Activated T-cell treated with anti-CD3 and anti-CD28 coated beads, Interleukin-2, amount 50 U/mL, for 72 hours (primary cell): ENCODE results near the gene TPST2. TPM values are rescaled to one million over a fixed set of nuclear protein-coding genes. Genes with fewer than 3 reads are reported as not detected.
A peak's percentile ranks its signal among the peaks of the same experiment; 100 is the strongest.

Experiments
- ATAC-seq, 2 donors: fragments of 150-1000 bp; cut with Tn5 transposase; replicated peaks in 1 of 2; 2 replicates each; pipeline ENCODE4 v1.10.0; 2021; ENCODE audit warnings: moderate library complexity in 2 of 2, mild to moderate bottlenecking in 1 of 2
- DNase-seq, 2 donors: peaks; one replicate each; pipeline ENCODE4 v3.0.0; 2021 to 2022; ENCODE audit warnings: mixed read lengths in 1 of 2
- H3K27ac Mint-ChIP-seq: one replicate; pipeline ENCODE4 v1.8.0; 2022; ENCODE audit warnings: mild to moderate bottlenecking, moderate library complexity, mixed read lengths
- H3K27me3 Mint-ChIP-seq: one replicate; pipeline ENCODE4 v1.8.0; 2022; ENCODE audit warnings: low read depth, mixed read lengths
- H3K36me3 Mint-ChIP-seq, 2 donors: one replicate each; pipeline ENCODE4 v1.8.0; 2022; ENCODE audit warnings: mixed read lengths in 2 of 2, mild to moderate bottlenecking in 1 of 2; ENCODE audit not compliant: insufficient read depth in 2 of 2
- H3K4me1 Mint-ChIP-seq: one replicate; pipeline ENCODE4 v1.8.0; 2022; ENCODE audit warnings: low read depth, mixed read lengths
- H3K4me3 Mint-ChIP-seq, 2 donors: one replicate each; pipeline ENCODE4 v1.8.0; 2022; ENCODE audit warnings: mild to moderate bottlenecking in 2 of 2, mixed read lengths in 2 of 2, moderate library complexity in 2 of 2
- H3K9me3 Mint-ChIP-seq, 2 donors: one replicate each; pipeline ENCODE4 v1.8.0; 2022; ENCODE audit warnings: mixed read lengths in 2 of 2
- total RNA-seq, 2 donors: library from RNA; stranded (reverse); gene quantifications; one replicate each; pipeline ENCODE4 v1.2.3, GENCODE V29; 2022

TPST2 gene
- total RNA-seq, 2 donors from 2014 or later: 19.0 to 23.2 TPM

DNA sequence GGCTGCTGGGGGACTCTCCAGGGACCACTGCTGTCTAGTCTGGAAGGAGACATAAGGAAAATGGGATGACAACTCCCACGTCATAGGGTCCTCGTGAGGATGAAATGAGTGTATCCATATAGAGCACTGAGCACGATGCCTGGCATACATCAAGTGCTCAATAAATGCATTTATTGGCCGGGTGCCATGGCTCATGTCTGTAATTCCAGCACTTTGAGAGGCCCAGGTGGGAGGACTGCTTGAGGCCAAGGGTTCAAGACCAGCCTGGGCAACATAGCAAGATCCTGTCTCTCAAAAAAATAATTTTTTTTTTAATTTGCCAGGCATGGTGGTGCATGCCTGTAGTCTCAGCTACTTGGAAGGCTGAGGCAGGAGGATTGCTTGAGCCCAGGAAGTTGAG, 12.2 kb upstream of the TPST2 start:
- no peaks in the 10 kb centered on the region for H3K9me3 Mint-ChIP-seq
- H3K4me1 Mint-ChIP-seq: peaks cover 5% of the 10 kb centered on the region

DNA sequence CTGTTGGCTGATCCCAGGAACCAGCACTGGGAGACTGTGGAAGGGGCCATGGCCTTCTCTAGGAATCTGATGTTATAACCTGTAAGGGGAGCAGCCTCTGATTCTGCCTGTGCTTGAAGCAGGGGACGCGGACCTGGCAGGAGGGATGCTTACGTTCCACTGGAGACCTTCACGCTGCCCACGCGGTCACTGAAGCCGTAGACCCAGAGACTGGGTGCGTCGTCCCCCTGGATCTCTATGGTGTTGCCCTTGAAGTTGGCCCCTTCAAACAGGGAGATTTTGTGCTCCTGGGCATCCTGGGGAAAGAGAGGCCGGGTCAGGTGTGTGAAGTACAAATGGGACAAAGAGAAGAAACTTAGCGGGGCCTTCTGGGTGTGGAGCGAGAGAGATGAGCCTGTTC, 11.8 kb upstream of the TPST2 start:
- ATAC-seq (no peak), DNase-seq (no peak)
- H3K9me3 Mint-ChIP-seq: no peaks in the 10 kb centered on the region
- no peaks in the 10 kb centered on the region for H3K27me3 Mint-ChIP-seq
- H3K4me3 Mint-ChIP-seq: no peak overlapping the region
- no peak overlapping the region for H3K27ac Mint-ChIP-seq
- H3K36me3 Mint-ChIP-seq: no peaks in the 10 kb centered on the region
- H3K4me1 Mint-ChIP-seq: peaks cover 9% of the 10 kb centered on the region

More for the DNA sequence above, 12.2 kb upstream of the TPST2 start:
- H3K27me3 Mint-ChIP-seq: no peaks in the 10 kb centered on the region
- ATAC-seq (no peak), DNase-seq (no peak)
- no peak overlapping the region for H3K4me3 Mint-ChIP-seq
- no peaks in the 10 kb centered on the region for H3K36me3 Mint-ChIP-seq
- H3K27ac Mint-ChIP-seq: no peak overlapping the region

DNA sequence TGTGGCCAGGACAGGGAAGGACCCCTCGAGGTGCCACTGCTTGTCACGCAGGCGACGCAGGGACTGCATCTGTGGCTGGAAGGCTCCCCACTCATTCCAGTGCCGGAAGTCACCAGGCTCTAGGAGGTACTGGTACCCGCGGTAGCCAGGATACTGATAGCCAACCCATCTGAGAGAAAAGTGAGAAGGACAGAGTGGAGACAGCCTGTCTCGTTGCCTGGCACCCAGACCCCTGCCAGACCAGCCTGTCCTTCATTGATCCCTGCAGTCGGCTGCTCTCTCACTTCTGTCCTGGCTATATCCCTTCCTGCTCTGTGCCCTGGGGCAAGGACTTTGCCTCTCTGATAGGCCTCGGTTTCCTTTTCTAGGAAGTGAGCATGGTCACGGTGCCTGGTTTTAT, 9.6 kb upstream of the TPST2 start:
- ATAC-seq: no peak
- Mint-ChIP-seq H3K36me3 (no peaks in the 10 kb centered on the region), H3K4me3 (no peak overlapping the region), H3K9me3 (no peaks in the 10 kb centered on the region), H3K4me1 (peaks cover 11% of the 10 kb centered on the region), H3K27me3 (no peaks in the 10 kb centered on the region), H3K27ac (no peak overlapping the region)
- DNase-seq: no peak

DNA sequence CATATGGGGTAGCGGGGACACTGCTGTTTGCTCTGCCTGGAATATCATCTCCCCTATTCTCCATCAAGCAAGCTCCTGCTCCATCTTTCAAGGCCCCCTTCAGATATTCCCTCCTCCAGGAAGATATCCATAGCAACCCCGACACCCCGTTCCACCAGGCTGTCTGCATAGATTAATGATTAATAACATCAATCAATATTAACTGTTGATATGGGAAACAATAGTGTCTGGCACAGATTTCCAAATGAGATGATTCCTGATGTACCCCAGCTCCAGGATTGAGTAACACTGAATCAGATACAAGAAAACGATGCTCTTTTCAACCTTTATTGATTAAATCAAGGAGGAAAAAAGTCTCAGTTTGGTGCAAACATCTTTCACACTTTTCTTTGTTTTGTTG, 7.5 kb upstream of the TPST2 start:
- no peaks in the 10 kb centered on the region for H3K9me3 Mint-ChIP-seq
- peaks cover 31% of the 10 kb centered on the region for H3K4me1 Mint-ChIP-seq
- H3K27me3 Mint-ChIP-seq: no peaks in the 10 kb centered on the region
- ATAC-seq (no peak), DNase-seq (no peak)
- H3K4me3 Mint-ChIP-seq: no peak overlapping the region
- no peaks in the 10 kb centered on the region for H3K36me3 Mint-ChIP-seq
- no peak overlapping the region for H3K27ac Mint-ChIP-seq

DNA sequence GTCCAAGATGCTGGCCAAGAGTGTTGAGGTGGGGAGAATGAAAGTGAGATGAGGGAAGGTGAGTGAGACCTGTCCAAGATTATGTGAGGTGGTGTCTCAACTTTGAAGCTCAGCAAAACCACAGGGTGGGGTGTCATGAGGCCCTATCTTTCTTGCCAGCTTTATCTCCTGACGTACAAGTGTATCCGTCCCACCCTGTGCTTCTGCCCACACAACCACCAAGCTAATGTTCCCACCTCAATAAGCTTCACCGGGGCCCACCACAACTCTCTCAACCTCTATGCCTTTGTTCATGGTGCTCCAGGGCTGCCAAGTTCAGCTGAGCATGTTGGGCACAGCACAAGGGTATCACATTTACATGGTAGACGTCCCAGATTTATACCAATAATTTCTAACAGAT, 7.1 kb upstream of the TPST2 start:
- Mint-ChIP-seq H3K36me3 (no peaks in the 10 kb centered on the region), H3K9me3 (no peaks in the 10 kb centered on the region), H3K4me1 (peaks cover 36% of the 10 kb centered on the region), H3K27ac (no peak overlapping the region), H3K4me3 (peak overlapping the region; percentile 4 to 19), H3K27me3 (no peaks in the 10 kb centered on the region)
- DNase-seq (peak in 1 of 2 donors; percentile 34), ATAC-seq (peak; percentile 53 to 70)

DNA sequence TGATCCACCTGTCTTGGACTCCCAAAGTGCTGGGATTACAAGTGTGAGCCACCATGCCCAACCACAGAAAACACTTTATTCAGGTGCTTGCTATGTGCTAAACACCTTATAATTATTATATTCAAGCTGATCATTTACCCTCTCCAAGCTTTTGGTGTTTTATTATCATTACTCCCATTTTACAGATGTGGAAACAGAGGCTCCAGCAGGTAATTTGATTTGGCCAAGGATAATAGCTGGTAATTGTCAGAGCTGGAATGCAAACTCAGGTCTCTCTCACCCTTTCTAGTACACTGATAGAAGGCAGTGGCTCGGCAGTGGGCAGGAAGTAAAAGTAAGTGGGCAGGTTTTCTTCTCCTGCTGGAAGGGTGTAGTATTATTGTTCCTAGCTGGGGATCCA, 3.8 kb upstream of the TPST2 start:
- peaks cover 52% of the 10 kb centered on the region for H3K4me1 Mint-ChIP-seq
- H3K27ac Mint-ChIP-seq: no peak overlapping the region
- no peaks in the 10 kb centered on the region for H3K9me3 Mint-ChIP-seq
- H3K27me3 Mint-ChIP-seq: no peaks in the 10 kb centered on the region
- DNase-seq: no peak
- H3K36me3 Mint-ChIP-seq: no peaks in the 10 kb centered on the region
- ATAC-seq: no peak
- no peak overlapping the region for H3K4me3 Mint-ChIP-seq

DNA sequence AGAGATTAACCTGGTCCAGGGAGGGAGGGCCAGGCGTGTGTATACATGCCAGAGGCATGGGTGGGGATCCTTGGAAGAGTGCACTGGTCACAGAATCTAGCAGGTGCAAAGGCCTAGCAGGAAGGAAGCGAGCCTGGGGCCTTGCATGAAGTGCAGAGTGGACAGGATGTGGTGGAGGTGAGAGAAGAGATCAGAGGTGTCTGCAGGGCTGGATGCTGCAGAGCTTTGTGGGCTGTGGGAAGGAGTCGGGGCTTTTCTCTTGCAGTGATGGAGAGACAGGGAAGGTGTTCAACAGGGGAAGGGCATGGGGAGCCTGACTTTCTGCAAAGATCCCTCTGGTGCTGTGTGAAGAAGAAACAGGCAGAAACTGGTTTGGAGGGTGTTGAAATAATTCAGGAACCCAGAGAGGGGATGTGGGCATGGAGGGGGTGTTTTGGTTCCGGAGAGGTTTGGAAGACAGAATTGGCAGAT, 2.5 kb upstream of the TPST2 start:
- ATAC-seq (peak; percentile 51 to 58), DNase-seq (peak; percentile 62 to 63)
- Mint-ChIP-seq H3K27ac (peak overlapping the region; percentile 5), H3K9me3 (no peaks in the 10 kb centered on the region), H3K27me3 (no peaks in the 10 kb centered on the region), H3K36me3 (peaks cover 0 to 2% of the 10 kb centered on the region in 2 donors), H3K4me3 (peak overlapping the region; percentile 37 to 55), H3K4me1 (peaks cover 61% of the 10 kb centered on the region)

DNA sequence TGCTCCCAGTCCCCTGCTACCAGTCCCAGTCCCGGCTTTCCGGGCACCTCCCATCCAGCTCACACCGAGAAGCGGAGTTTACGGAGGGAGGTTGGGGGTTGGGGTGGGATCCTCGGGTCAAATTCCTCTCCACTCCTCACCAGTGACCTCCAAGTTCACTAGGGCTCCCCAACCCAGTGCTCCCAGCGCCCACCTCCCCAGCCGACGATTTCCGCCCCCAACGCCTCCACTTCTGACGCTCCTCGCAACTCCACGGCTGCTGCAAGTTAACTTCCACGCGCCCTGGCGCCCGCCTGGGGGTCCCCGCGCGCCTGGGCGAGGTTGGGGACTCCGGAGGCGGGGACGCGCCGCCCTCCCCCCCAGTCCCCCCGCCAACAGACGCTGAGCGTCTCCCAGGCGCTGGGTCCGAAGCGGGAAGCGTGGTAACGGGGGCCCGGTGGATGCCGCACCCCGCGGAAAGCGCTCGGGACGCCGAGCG, 526 bp downstream of the TPST2 start:
- ATAC-seq: peak; percentile 20 to 34
- Mint-ChIP-seq H3K27ac (peak overlapping the region; percentile 45), H3K27me3 (no peaks in the 10 kb centered on the region), H3K9me3 (no peaks in the 10 kb centered on the region), H3K4me1 (peaks cover 80% of the 10 kb centered on the region), H3K4me3 (peak overlapping the region; percentile 85 to 88), H3K36me3 (peaks cover 0 to 2% of the 10 kb centered on the region in 2 donors)
- DNase-seq: peak; percentile 49 to 50

DNA sequence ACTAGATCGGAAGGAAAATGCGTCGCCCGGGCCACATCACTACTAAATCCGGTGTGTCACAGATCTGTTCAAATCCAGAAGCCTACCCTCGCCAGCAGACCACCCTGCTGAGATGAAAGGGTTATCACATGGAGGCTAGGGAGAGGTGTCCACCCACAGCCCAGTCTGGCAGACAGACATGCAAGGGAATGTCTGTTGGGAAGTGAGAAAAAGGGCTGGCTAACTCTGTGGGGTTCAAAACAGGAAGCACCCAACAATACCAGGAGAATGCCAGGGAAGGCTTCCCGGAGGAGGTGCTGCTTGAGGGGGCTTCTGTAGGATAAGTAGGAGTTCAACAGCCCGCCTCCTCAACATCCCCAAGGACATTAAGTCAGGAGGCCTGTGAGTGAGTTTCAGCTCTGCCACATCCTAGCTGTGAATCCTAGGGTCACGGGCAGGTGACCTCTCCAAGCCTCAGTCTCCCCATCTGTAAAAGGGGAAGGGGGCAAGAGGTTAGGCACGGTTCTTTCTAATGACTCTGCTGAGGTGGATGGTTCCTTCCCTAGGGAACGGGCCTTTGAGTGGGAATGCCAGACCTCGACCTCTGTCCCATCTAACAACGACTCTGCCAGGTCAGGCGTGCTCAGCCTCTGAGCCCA, 1.1 kb downstream of the TPST2 start:
- H3K9me3 Mint-ChIP-seq: no peaks in the 10 kb centered on the region
- H3K36me3 Mint-ChIP-seq: peaks cover 0 to 2% of the 10 kb centered on the region in 2 donors
- peak overlapping the region; percentile 85 to 88 for H3K4me3 Mint-ChIP-seq
- no peak for DNase-seq
- H3K27ac Mint-ChIP-seq: peak overlapping the region; percentile 55
- ATAC-seq: no peak
- H3K27me3 Mint-ChIP-seq: no peaks in the 10 kb centered on the region
- H3K4me1 Mint-ChIP-seq: peaks cover 80% of the 10 kb centered on the region

DNA sequence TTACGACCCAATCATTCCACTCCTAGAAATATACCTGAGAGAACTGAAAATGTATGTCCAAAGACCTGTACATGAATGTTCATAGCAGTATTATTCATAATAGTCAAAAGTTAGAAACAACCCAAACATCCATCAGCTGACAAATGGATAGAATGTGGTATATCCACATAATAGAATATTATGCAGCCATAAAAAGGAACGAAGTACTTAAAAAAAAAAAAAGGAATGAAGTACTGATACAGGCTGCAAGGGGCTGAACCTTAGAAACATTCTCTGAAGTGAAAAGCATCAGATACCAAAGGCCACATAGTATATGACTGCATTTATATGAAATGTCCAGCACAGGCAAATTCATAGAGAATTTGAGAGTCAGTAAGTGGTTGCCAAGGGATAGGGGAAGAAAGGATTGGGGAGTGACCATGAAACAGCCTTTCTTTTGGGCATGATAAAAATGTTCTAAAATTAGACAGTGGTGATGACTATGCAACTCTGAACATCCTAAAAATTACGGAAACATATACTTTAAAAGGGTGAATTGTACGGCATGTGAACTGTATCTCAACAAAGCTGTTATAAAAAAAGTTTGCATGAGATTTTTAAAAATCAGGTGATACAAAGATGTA, 1.8 kb downstream of the TPST2 start:
- Mint-ChIP-seq H3K9me3 (no peaks in the 10 kb centered on the region), H3K4me1 (peaks cover 73% of the 10 kb centered on the region)

DNA sequence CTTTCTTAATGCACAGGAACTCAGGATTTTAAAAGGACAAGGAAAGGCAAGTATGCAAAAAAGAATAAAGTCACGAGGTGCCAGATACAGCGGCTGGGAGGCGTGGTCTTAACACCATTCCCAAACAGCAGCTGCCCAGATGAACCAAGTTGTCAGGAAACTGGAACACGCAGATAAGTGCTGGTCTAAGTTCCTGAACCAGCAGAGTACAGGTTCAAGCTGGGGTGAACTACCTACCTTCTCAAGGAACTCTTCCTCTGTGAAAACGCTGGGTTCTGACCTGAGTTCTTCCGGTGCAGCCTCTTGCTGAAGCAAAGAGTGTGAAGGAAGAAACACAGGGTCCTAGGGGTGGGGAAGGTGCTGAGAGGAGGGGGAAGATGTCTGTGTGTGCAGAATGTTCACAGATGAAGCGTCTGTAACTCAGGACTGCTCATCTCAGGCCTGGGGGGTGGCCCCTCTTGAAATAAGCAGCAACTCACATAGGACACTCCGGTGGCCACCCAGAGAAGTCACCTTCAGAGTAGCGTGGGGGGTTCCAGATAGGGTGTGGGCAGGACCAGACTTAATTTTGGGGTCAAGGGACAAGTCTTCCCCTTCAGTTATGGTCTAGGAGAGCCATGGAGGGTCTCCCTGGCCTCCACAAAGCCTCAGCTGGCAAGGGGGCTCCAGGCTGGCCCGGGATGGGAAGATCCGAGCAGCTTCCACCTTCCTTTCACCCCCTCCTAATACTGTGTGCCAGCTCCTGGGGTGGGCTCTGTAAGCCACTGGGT, 3.2 kb downstream of the TPST2 start:
- no peaks in the 10 kb centered on the region for H3K9me3 Mint-ChIP-seq
- ATAC-seq (no peak), DNase-seq (peak in 1 of 2 donors; percentile 21)
- peak overlapping the region; percentile 73 for H3K27ac Mint-ChIP-seq
- peak overlapping the region; percentile 34 to 52 for H3K4me3 Mint-ChIP-seq
- H3K4me1 Mint-ChIP-seq: peaks cover 60% of the 10 kb centered on the region
- no peaks in the 10 kb centered on the region for H3K27me3 Mint-ChIP-seq
- peaks cover 0 to 2% of the 10 kb centered on the region in 2 donors for H3K36me3 Mint-ChIP-seq

More for the DNA sequence above, 1.8 kb downstream of the TPST2 start:
- Mint-ChIP-seq H3K4me3 (peak overlapping the region; percentile 85 to 88), H3K36me3 (peaks cover 0 to 2% of the 10 kb centered on the region in 2 donors), H3K27me3 (no peaks in the 10 kb centered on the region), H3K27ac (peak overlapping the region; percentile 67)
- ATAC-seq (no peak), DNase-seq (no peak)

DNA sequence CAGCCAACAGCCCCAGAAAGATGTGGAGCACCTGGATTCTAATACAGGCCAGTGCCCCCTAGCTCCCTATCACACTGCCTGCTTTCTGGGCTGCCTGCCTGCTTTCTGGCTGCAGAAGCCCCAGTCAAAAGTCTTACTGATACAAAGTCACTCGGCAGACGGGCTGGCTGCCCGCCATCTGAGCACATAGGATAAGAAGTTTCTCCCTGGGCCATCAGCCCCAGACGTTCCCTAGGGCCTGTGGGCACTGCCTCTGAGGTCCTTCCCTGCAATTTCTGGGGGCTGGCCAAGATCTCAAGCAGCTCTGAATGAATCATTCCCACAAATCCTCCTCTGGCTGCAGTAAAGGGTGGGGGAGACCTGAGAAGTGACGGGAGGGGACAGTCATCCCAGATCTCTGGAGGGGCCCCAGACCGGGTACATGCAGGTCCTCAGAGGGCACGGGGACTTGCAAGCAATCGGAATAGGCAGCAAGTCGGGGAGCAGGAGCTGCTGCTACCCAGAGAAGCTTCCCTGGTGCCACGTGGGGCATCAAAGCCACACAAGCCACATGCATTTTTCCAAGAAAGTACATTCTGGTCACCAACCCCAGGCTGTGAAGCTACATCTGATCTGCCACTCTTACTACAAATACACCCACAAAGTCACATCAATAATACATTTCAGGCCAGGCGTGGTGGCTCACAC, 4.7 kb downstream of the TPST2 start:
- no peak for DNase-seq
- H3K4me1 Mint-ChIP-seq: peaks cover 65% of the 10 kb centered on the region

More for the DNA sequence above, 4.7 kb downstream of the TPST2 start:
- Mint-ChIP-seq H3K36me3 (peaks cover 0 to 2% of the 10 kb centered on the region in 2 donors), H3K27ac (no peak overlapping the region), H3K4me3 (peak overlapping the region; percentile 13 to 56), H3K27me3 (no peaks in the 10 kb centered on the region), H3K9me3 (no peaks in the 10 kb centered on the region)
- ATAC-seq: no peak
